GM19324 (cell line): Measurements from ENCODE around the gene TULP1.
A peak's percentile ranks its signal among the peaks of the same experiment; 100 is the strongest.

ENCODE experiments used
- ATAC-seq: cut with Tn5 transposase; IDR thresholded peaks from one replicate; pipeline ENCODE4 v1.9.1; 2021; ENCODE audit warnings: mild to moderate bottlenecking, moderate library complexity; ENCODE audit not compliant: unreplicated experiment, low FRiP score

Gene TULP1

DNA sequence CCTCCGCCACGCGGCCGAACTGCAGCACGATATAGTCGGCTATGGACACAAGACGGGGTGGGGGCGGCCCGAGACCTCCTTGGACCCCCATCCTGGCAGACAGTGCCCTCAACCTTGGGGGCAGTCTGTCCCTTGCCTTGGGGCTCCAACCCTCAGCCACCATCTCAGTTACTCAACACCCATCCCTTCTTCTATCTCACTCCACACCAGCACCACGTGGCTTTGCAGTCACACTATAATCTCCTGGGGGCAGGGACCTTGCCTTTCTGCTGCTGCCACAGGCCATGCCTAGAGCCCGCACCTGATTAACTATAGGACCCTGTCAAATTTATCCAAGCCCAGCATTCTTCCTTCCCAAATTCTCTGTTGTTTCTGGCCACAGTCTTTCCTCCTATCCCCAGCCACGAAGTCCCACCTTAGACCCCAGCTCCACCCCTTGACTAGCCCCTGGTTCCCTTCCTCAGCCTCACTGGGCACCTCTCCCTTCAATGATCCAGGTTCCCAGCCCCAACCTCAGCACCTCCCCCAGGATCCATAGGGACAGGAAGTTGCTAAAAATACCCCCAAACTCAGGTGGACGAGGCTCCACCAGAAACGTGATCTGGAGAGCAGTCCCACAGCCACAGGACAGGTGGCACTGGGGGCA, 14.2 kb downstream of the TULP1 start:
- ATAC-seq = no peak

DNA sequence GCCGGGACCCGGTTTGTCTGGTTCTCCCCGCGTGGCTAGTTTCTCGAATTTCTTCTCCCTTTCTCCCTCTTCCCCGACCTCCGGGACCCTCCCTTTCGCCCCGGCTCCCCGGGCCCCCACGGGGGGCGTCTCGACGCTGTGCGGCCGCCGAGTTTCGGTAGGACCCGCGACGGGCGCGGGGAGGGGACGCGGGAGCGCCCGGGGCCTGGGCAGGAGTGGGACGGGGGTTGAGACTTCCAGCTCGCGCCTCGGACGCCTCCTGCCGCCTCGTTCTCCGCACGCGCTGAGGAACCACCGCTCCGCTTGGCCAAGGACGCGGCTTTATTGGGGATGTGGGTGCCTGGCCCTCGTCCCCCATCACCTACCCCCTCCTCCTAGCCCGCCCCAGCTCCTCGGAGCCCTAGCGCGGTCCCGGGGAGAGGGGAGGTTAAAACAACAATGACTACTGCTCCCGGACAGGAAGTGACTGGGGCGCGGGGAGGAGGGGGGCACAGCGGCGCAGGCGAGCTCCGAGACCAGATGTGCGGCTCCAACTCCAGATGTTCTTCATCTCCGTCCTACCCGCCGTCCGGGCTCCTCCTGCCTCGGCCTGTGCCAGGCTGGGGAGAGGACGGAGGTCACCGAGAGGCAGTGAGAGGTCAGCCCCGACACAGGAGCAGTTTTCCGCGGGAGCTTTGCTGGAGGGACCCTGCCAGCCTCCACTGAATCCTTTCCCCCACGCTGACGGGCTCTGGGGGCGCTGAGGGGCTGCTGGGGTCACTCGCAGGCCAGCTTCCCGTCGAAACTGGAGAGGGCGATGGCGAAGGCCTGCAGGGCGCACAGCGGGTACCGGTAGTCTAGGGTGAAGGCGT, 14.9 kb downstream of the TULP1 start:
- no peak for ATAC-seq

DNA sequence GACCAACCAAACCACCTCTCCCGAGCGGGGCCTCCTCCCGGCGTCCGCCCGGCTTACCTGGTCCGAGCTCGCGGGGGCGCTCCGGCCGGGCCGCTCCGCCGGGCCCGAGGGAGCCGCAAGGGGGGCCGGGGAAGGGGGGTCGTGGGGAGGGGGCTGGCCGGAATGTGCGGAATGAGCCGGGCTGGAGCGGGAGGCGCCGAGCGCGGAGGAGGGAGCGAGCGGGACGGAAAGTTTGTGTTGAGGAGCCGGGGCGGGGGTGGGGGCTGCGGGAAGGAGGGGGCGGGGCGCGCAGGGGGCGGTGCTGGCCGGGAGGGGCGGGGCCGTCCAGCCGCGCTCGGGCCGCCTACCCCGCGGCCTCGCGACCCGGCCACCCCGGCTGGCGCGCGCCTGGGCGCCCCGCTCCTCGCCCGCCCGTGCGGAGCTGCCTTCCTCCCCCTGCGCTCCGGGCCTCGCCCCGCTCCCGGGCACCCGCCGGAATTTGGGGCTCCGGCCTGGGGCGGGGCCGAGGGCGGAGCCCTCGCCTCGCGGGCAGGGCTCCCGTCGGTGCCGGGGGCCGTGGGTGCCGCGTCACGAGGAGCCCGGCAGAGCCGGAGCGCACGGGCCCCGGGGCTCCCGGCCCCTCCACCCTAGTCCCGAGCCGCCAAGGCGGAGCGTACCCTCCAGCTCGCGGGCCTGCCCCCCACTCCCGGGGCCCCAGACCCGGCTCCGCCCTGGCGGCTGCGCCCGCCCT, 15.7 kb downstream of the TULP1 start, which contains the start of gene TEAD3:
TEAD3 (minus strand) TSS at position 239 of the 730 bp plus-strand sequence.
- ATAC-seq = peak; percentile 33

- ATAC-seq = no peak
These were observed 16.5 kb downstream of the TULP1 start for GRCh38 chr6:35496036-35496840.

DNA sequence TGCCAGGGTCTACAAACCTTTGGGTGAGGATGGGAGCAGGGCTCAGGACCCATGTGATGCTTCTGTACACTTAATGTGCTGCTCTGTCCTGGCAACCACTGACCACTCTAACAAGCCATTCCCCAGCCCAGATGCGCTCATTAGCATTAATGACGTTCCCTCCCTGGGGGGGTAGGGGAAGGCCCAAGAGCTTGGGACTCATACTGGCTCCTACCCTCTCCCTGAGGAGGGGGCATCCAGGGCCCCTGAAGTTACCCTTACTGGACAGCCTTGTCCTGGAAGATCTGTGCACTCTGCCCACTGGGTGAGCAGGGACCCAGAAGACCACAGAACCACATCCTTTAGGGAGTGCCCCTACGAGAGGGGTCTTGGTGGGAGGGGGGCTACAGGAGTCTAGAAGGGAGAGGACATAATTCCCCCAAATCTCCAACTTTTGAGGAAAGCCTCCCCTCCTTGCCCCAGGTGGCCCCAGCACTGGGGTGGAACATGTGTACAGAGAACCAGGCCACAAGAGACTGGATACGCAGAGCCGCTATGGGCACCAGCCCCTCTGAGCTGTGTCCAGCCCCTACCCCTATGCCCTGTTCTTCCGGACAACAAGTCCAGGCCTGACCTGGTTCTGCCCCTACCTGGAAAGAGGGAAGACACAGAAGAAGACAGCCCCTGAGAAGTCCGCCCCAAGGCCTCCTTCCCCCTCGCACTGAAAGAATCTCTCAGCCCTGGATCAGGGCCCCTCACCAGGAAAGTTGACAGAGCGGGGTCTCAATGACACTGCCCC, 17.2 kb downstream of the TULP1 start:
- ATAC-seq = no peak

- ATAC-seq = no peak
These were observed 18.5 kb downstream of the TULP1 start for GRCh38 chr6:35494161-35494563.

GRCh38 chr6:35493307-35493983, 19.3 kb downstream of the TULP1 start:
- ATAC-seq = no peak

- no peak for ATAC-seq
These were observed 19.8 kb downstream of the TULP1 start for GRCh38 chr6:35492974-35493284.

DNA sequence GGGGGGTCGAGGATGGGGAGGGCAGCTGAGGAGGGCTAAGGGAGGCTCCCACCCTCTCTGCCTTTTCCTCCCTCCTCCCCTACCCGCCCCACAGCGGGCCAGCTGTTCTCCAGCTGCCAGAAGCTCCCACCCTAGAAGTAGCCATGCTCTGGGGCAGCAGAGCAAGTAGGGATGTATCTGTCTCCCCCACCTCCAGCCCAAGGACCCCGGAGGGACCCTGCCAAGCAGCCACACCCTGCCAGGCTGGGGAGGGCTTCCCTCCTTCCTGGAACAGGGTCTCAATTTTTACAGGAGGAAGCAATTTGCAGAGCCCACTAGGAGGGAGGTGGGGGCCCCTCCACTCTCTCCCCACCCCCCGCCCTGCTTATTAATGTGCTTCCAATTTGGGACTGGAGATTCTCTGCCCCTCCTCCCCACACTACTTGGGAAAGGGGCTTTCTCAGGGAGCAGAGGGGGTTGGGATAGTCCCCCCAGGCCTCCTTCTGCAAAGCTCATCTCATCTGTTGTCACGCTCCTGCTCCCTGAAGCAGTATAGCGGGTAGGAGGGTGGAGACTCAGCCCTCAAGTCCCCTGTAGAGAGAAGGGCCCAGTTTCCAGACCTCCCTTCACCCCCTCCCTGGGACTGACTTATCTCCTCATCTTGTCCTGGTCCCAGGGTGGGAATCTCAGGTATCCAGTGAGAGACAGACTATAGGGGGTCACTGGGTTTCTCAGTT, 20.3 kb downstream of the TULP1 start:
- no peak for ATAC-seq

- ATAC-seq = no peak
These were observed 21.0 kb downstream of the TULP1 start for GRCh38 chr6:35491558-35492257.

DNA sequence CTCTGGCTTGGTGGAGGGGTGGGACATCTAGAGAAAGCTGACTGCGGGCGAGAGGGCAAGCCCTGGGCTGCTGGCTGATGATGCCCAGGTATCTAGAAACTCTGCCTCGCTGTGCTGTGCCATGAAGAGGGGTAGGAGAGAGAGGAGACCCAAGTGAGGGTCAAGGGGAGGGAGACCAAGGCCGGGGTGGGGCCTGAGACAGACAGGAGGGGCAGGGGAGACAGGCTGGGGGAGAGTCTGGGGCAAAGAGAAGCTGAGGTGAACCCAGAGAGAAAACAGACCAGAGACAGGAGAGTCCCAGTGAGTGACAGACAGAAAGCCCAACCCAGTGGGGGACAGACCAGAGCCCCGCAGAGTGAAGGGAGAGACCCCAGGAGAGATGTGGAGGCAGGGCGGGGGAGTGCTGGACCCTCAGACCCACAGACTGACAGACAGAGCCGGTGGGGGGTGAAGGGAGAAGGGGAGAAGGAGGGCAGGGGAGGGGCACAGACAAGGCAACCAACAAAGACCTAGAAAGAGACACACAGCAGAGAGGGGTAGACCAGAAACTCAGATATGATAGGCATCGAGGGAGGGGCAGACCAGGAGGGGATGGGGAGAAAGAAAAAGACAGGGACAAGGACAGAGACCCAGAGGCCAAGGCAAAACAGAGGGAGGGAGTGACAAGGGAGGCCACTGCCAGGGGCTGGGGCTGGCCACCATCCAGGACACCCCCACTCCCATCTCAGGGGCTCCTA, 21.7 kb downstream of the TULP1 start:
- no peak for ATAC-seq

- ATAC-seq = no peak
These were observed 22.5 kb downstream of the TULP1 start for GRCh38 chr6:35489995-35490791.

DNA sequence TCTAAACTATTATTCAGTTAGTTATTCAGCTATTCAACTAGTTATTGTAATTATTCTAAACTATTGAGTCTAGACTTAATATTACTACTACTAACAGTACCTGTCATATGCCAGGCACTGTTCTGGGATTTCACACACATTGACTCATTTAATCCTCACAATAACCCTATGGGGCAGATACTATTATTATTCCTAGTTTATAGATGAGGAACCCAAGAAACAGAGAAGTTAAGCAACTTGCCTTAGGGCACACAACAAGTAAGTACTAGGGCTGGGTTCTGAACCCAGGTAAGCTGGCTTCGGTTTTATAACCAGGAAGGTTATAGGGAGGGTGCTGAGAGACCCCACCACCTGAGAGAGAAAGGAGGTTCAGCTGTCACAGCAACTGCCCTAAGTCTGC, 23.6 kb downstream of the TULP1 start:
- ATAC-seq = no peak

- ATAC-seq = no peak
These were observed 24.2 kb downstream of the TULP1 start for GRCh38 chr6:35488517-35488862.

GRCh38 chr6:35487658-35488516, 24.8 kb downstream of the TULP1 start:
- no peak for ATAC-seq
